HG02588 (cell line): Measurements from ENCODE around the gene PDE10A.
A peak's percentile ranks its signal among the peaks of the same experiment; 100 is the strongest.
"Not testable (repeated sequence)": the region's sequence is repeated elsewhere in the genome, so short reads cannot be mapped to it uniquely, and the experiment has no call there.

Experiments used
- ATAC-seq: cut with Tn5 transposase; IDR thresholded peaks from one replicate; pipeline ENCODE4 v1.9.1; 2021; ENCODE audit warnings: mild to moderate bottlenecking, moderate library complexity; ENCODE audit not compliant: unreplicated experiment

The PDE10A gene

DNA sequence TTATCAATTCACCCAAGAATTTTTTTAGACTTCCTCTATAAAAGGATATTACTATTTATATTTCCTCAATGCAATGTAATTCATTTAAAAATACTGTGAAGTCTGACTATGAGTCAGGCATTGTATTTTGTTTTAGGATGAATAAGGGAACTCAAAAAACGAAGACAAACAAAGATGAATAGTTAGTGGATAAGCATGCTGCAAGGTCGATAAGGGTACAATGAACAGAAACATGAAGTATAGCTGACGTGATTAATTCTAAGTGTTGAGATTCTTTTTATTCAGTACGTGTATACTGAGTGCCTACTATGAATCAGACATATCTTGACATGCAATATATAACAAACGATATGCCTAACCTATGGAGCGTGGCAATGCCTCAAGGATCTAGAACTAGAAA lies 105.4 kb downstream of the PDE10A start:
- ATAC-seq, result no peak

DNA sequence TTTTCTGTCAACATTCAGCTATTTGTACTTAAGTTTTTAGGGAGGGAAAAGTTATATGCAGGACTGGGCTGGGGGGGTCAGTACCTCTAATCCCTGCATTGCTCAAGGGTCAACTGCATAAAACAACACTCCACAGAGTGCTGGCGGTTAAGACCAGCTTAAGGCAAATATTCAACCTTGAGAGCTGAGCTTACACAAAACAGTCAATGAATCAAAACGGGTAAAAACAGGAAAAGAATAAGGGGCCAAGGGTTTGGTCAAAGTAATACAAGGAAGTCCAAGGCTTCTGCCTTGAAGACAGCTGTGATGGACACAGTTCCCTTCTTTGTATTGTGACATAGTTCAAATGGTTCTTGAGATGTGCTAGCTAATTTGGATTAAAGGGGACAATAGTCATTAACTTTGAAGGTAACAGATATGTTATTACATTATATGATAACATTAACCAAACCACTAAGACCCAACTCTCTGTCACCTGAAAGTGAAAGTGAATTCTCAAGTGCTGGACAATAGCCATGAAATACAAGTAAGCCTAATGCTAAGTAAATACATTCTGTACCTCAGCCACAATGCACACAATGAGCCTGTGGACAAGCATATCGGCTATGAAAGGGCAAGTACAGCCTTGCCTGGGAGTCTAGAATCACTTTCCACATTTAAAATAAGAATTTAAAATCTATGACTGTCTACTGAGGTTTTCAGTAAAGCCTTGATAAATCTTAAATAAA lies 106.8 kb downstream of the PDE10A start:
- no peak for ATAC-seq

DNA sequence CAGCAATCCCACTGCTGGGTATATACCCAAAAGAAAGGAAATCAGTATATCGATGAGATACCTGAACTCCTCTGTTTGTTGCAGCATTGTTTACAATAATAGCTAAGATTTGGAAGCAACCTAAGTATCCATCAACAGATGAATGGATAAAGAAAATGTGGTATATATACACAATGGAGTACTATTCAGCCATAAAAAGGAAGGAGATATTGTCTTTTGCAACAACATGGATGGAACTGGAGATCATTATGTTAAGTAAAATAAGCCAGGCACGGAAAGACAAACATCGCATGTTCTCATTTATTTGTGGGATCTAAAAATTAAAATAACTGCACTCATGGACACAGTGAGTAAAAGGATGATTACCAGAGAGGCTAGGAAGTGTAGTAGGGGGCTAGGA lies 108.4 kb downstream of the PDE10A start:
- not testable (repeated sequence) for ATAC-seq

DNA sequence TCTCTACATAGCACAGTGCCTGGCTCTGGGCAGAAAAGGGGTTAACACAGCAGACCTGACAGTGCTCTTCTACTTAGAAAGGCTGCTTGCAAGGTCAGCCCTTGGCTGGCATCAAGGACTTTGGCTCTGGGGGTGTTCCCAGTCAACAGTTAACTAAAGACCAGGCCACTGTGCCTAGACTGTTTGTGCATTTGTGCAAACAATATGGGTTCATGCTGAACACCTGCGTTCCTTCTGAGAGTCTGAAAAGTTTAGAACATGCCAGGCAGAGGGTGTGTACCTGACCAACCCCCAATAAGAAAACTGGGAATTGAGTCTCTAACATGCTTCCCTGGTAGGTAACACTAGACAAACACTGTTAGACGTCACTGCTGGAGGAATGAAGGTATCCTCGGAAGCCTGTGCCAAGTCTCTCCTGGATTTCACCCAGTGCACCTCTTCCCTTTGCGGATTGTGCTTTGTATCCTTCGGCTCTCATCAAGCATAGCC lies 110.7 kb downstream of the PDE10A start:
- no peak for ATAC-seq

DNA sequence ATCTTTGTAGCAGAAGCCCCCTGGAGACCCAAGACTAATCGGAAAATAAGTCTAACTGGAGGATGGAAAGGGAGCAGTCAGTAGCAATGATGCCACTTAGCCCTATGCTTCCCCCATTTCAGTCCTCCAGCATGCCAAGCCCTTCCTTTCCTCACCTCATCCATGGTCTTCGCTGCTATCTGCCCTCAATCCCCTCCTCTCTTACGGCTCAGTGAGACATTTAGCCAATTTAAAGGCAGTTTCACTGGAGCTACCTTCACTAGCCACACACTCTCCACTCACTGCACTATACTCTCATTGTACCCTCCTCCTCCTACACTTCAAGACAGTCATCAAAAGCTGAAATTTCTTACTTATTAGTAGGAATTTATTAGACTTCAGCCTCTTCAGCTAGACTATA lies 111.2 kb downstream of the PDE10A start:
- ATAC-seq, result no peak

DNA sequence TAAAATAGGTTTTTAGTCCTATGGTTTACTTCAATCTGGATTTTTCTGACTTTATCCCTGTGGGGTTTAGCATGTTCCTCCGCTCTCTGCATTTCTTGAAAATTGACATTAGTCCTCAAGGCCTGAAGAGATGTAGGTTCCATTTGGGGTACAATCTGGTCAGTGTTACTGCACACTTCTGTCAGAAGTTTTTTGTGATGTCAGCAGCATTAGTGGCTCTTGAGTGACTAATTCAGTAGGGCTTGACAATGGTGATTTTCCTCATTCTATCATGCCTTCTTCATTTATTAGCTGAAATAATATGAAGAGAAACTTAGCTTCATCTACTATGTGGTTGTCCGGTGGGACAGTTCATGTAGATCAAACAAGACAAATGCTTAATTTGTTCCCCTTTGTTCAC lies 114.6 kb downstream of the PDE10A start:
- ATAC-seq, result no peak

DNA sequence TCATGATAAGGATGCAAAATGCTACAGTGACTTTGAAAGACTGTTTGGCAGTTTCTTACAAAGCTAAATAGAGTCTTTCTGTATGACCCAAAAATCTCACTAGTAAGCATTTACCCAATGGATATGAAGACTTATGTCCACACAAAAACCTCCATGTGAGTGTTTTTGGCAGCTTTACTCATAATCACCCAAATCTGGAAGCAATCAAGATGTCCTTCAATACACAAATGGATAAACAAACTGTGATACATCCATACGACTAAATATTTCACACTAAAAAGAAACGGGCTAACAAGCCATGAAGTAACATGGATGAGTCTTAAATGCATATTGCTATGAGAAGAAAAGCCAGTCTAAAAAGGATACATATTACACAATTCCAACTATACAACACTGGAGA lies 117.2 kb downstream of the PDE10A start:
- no peak for ATAC-seq

DNA sequence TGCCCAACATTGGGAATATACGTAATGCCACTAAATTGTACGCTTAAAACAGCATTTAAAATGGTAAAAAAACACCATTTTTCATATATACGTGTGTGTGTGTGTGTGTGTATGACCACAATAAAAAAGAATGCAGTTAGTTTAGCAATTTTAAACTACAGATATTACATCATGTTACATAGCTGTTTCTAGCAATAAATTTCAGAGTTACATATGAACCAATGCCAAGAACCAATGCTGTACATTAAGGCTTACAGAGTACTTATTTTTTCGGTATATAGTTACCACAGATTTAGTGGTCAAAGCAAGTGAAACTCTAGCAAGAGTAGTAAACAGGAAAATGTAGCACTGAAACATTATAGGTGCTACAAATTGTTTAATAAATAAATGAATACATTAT lies 119.3 kb downstream of the PDE10A start:
- ATAC-seq, result no peak

DNA sequence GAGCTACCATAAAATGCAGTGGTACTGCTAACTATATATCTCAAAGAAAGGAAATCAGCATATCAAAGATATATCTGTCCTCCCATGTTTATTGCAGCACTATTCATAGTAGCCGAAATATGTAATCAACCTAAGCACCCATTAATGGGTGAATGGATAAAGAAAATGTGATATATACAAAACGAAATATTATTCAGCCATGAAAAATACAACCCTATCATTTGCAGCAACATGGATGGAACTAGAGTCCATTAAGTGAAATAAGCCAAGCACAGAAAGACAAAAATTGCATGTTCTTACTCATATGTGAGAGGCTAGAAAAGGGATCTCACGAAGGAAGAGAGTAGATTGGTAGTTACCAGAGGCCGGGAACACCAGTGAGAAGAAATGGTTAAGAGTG lies 126.1 kb downstream of the PDE10A start:
- no peak for ATAC-seq

DNA sequence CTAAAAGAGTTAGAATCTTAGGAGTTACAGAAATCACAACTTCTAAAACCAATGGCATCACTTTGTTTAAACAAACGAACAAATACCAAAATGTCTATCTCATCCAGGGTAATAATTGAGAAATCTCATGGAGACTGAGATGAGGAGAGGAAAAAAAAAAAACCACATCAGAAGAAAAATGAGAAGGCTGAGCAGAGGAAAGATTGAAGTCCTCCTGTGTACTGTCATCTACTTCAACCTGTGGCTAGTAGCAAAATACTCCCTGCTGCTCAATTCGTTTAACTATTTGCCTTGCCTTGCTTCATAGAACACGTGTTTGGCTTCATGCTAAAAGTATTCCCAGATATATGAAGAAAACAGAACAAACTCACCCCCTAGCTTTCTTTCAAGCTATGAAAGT lies 143.7 kb downstream of the PDE10A start:
- no peak for ATAC-seq

DNA sequence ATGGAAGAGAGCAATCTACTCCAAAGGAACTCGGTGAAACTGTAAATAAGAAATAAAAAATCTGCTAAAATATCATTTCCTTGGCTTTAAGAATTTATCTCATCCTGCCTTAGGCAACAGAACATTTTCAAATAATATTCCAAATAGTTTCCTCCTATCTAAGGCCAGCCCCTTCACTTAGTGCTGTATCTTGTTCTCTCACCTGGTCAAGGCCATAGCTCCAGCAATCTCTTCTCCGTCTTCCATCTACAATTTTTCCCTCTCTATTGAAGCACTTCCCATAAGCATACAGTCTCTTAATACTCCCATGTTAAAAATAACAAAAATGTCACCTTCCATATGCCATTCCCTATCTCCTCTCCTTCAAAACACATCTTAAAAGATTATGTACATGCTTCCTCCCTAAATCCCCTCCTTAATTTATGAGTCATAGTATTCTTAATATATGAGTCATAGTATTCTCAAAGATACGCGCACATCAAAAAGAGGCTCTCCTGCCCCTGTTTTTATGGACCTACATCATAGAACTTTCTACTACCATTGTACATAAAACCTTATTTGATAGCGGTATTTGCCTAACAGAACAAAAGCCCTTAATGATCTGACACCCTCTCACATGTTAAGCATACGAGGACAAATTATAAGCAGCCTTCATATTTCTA lies 146.9 kb downstream of the PDE10A start:
- ATAC-seq, result no peak

DNA sequence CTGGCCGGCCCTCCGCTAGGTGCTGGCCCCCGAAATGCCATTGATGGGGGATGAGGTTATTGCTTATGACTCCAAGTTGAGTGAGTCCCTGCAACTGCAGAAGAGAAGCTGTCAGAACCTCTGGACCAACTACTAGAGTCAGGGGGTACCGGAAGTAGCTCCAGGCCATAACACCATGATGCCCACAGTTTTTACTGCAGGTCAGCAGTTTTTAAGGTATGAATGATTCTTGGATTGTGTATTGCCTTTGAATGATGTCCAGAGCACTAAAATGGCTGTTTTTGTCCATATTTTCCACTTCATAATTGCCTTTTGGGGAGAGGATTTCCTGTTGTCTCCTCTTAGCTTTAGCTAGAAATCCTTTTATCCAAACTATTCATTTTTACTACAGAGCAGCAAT lies 148.4 kb downstream of the PDE10A start:
- ATAC-seq, result no peak

DNA sequence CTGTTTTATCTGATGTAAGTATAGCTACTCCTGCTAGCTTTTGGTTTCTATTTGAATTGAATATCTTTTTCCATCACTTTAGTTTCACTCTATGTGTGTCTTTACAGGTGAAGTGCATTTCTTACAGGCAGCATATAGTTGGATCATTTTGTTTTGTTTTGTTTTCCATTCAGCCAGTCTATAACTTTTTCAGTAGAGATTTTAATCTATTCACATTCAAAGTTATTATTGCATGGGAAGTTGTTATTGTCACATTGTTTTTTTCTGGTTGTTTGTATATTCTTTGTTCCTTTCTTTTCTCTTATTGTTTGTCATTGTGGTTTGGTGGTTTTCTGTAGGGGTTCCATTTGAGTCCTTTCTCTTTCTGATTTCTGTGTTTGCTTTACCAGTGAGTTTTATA lies 151.2 kb downstream of the PDE10A start:
- peak; percentile 87 for ATAC-seq

DNA sequence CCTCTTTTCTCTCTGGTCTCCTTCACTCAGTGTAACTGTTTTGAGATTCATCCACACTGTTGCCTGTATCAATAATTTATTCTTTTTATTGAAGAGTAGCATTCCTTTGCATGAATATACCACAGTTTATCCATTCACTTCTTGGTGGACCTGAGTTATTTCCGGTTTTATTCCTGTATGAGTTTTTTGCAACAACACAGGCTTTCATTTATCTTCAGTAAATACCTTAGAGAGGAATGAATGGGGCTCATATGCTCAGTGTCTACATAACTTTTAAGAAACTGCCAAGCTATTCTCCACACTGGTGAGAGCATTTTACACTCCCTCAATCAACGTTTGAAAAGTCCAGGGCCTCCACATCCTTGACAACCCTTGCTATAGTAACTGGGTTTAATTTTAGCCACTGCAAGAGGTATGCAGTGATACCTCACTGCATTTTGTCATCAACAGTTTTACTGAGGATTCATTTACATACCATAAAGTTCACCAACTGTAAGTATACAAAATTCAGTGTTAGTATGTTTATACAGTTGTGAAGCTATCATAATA lies 154.6 kb downstream of the PDE10A start:
- no peak for ATAC-seq

DNA sequence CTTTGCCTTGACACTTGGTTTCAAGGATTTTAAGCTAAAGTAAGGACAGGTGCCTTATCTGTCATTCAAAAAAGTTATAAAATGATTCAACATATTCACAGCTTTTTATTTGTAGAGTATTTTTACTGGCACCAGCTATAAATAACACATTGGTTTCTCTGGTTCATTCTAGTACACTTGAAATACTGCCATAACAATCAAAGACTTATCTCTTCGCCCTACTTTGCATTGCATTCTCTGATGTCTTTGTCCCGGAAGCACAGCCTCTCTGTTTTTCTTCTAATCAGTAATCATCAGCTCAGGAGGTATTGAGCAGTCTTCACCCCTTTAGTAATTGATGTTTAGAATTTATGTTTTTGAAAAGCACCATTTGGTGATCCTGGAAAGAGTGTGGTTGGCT lies 156.4 kb downstream of the PDE10A start:
- ATAC-seq, result no peak

DNA sequence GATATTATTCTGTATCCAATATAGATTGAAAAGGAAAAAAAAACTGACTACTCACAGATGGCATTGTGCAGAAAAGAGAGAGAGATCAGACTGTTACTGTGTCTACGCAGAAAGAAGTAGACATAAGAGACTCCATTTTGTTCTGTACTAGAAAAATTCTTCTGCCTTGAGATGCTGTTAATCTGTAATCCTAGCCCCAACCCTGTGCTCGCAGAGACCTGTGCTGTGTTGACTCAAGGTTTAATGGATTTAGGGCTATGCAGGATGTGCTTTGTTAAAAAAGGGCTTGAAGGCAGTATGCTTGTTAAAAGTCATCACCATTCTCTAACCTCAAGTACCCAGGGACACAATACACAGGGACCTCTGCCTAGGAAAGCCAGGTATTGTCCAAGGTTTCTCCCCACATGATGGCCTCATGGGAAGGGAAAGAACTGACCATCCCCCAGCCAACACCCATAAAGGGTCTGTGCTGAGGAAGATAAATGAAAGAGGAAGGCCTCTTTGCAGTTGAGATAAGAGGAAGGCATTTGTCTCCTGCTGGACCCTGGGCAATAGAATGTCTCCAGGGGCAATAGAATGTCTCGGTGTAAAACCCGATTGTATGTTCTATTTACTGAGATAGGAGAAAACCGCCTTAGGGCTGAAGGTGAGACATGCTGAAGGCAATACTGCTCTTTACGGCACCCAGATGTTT lies 162.7 kb downstream of the PDE10A start:
- ATAC-seq, result not testable (repeated sequence)

DNA sequence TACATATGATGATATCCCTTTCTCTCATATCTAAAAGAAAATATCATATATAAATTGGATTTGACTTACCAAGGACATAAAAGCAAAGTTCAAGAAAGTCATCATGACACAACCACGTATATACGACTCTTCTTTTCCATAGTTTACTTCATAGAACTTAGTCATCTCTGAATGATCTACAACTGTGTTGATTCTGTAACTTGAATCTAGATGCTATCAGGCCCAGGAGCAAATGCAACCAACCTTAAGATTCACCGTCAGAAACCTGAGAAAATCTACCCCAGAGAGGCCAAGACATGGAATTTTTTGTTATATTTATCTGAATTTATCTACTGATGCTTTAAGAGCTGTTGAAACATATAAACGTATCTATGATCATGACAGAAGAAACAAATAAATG lies 165.6 kb downstream of the PDE10A start:
- no peak for ATAC-seq

DNA sequence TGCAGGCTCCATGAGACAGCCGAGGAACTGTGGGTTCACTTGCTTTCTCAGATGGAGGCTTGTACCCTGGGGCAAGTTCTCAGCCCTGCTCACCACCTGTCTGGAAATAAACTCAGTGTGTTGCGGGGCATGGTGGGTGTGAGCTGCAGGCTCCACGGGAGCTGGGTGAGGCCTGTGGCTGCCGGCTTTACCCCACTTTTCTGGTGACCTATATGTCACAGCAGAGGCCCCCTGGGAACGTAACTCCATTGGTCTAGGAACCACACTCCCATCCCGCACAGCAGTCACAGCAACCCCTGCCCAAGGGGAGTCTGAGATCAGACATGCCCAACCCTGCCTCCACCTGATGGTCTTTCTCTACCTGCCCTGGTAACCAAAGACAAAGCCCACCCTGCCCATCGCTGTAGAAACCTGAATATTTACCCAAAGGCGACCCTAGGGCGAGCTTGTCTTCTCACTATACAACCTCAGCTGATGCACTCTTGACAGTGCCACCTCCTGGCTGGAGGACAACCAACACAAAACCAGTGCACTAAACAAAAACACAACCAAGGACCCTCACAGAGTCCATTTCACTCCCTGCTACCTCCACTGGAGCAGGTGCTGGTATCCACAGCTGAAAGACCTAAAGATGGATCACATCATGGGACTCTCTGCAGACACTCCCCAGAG lies 174.3 kb downstream of the PDE10A start:
- ATAC-seq, result no peak

DNA sequence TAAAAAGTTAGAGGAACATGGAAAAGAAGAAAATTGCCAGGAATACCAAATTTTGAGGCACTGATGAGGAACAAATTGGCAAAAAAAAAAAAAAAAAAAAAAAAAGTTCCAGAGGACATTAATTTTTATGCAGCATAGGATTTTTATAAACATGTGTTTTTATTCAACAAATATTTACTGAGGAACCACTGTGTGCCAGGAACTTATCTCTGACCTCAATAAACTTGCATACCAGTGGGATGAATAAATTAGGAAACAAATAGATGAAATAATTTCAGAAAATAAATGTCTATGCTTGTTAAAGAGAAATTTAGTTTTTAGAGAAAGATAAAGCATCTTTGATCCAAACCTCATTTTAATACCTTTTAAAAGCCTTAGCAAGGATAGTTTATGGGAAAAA lies 175.1 kb downstream of the PDE10A start:
- ATAC-seq, result no peak

DNA sequence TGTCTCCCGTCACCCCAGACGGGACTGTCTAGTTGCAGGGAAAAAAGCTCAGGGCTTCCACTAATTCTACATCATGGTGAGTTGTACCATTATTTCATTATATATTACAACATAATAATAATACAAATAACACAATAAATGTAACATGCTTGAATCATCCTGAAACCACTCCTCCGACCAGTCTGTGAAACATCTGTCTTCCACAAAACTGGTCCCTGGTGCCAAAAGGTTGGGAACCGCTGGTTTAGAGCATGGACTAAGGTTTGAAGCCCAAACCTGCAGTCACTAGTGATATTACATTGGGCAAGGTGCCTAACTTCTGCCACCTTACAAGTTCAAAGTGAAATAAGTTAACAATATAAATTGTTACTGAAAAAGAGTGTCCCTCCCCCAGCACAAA lies 175.7 kb downstream of the PDE10A start:
- no peak for ATAC-seq
